ENCODE results near the gene SMURF1. TPM values are rescaled to one million over a fixed set of nuclear protein-coding genes. Genes with fewer than 3 reads are reported as not detected.

The SMURF1 gene
- total RNA-seq, 1 donor, result 23.5 TPM

DNA sequence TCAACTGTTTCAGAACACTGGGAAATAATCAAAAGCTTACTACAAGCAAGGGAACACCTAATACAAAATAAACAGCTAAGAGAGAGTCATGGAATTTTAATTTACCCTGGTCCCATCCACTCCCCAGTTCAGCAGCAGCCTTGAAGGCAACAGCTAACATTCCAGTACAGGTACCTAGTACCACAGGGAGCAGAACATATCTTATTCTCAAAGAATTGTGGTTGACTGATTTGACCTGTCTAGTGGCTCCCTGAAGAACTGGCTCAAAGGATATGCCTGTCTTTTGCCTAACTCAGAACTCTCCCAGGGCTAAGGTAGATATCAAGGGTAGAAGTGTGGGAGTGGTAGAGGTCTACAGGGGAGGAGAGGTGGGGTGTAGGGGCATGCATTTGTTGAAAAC, 32.3 kb downstream of the SMURF1 start:
- no peaks in the 10 kb centered on the region for H3K36me3 ChIP-seq (ENCODE audit: insufficient read depth, low read length)
- H3K4me2 ChIP-seq (ENCODE audit: insufficient read depth, low read length), result no peak overlapping the region
- TF ChIP-seq, protein P1, sequence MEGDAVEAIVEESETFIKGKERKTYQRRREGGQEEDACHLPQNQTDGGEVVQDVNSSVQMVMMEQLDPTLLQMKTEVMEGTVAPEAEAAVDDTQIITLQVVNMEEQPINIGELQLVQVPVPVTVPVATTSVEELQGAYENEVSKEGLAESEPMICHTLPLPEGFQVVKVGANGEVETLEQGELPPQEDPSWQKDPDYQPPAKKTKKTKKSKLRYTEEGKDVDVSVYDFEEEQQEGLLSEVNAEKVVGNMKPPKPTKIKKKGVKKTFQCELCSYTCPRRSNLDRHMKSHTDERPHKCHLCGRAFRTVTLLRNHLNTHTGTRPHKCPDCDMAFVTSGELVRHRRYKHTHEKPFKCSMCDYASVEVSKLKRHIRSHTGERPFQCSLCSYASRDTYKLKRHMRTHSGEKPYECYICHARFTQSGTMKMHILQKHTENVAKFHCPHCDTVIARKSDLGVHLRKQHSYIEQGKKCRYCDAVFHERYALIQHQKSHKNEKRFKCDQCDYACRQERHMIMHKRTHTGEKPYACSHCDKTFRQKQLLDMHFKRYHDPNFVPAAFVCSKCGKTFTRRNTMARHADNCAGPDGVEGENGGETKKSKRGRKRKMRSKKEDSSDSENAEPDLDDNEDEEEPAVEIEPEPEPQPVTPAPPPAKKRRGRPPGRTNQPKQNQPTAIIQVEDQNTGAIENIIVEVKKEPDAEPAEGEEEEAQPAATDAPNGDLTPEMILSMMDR (IDR thresholded peaks at IDR 0.05; ENCODE audit: extremely low read depth, low read depth, low read length), result no peak
- peak overlapping the region; percentile 15 for H3K27ac ChIP-seq (ENCODE audit: low read depth, low read length)
- no peaks in the 10 kb centered on the region for H3K9me3 ChIP-seq (ENCODE audit: low read depth, low read length)
- H4K20me1 ChIP-seq (ENCODE audit: insufficient read depth, low read length), result peaks cover 26% of the 10 kb centered on the region
- H2AFZ ChIP-seq (ENCODE audit: low read length), result no peak overlapping the region
- peaks cover 42% of the 10 kb centered on the region for H3K4me1 ChIP-seq (ENCODE audit: insufficient read depth, low read length)
- H3K27me3 ChIP-seq (ENCODE audit: insufficient read depth, low read length), result no peaks in the 10 kb centered on the region
- no peak for DNase-seq (ENCODE audit: insufficient read length, low spot score, missing footprints)
- peaks cover 88% of the 10 kb centered on the region for H3K79me2 ChIP-seq (ENCODE audit: insufficient read depth, low read length)
- no peak overlapping the region for H3K4me3 ChIP-seq (ENCODE audit: insufficient read depth, low read length)

DNA sequence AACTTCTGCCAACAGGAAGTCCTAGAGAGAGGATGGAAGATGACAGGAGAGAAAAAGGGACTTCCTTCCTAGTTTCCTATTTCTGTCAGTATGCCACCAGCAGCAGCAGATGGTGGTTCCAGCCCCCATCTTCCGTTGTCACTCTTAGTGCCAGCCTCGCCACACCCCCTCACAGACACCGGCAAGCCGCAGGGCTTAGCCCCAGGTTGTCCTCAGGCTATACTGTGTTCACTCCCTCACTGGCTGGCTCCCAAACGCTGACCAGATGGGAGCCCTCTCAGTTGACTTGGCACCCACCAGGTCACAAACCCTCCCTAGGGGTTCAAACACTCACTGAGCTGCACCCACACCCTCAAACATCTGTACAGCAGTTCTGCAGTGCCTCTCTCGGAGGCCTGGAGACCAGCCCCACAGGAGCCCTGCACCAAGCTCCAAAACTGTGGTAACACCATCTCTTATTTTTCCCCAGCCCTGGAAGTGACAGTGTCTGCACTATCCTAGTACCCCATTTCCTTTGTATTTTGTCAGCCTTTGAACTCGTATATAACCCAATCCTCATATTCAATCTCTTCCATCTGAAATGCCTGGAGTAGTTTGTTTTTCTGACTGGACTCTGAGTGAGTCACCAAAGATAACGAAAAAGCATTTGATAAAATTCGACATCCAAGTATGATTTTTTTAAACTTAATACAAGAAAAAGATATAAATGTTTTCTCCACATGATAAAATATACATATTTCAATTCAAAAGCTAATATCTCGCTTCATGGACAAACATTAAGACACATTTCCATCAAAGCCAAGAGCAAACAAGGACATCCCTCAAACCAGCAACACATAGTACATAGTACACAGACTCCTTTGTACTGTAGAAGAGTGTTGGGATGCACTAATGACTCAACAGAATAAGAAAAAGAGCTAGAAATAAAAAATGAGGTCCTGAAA, 34.5 kb downstream of the SMURF1 start:
- peaks cover 88% of the 10 kb centered on the region for H3K79me2 ChIP-seq (ENCODE audit: insufficient read depth, low read length)
- H2AFZ ChIP-seq (ENCODE audit: low read length), result no peak overlapping the region
- peaks cover 57% of the 10 kb centered on the region for H3K4me1 ChIP-seq (ENCODE audit: insufficient read depth, low read length)
- peaks cover 26% of the 10 kb centered on the region for H4K20me1 ChIP-seq (ENCODE audit: insufficient read depth, low read length)
- no peaks in the 10 kb centered on the region for H3K36me3 ChIP-seq (ENCODE audit: insufficient read depth, low read length)
- peak overlapping the region; percentile 34 for H3K4me3 ChIP-seq (ENCODE audit: insufficient read depth, low read length)
- no peaks in the 10 kb centered on the region for H3K27me3 ChIP-seq (ENCODE audit: insufficient read depth, low read length)
- TF ChIP-seq, protein P1 (IDR thresholded peaks at IDR 0.05; ENCODE audit: extremely low read depth, low read depth, low read length), result no peak
- H3K4me2 ChIP-seq (ENCODE audit: insufficient read depth, low read length), result peak overlapping the region; percentile 68
- H3K9me3 ChIP-seq (ENCODE audit: low read depth, low read length), result no peaks in the 10 kb centered on the region
- no peak for DNase-seq (ENCODE audit: insufficient read length, low spot score, missing footprints)
- peak overlapping the region; percentile 85 for H3K27ac ChIP-seq (ENCODE audit: low read depth, low read length)

DNA sequence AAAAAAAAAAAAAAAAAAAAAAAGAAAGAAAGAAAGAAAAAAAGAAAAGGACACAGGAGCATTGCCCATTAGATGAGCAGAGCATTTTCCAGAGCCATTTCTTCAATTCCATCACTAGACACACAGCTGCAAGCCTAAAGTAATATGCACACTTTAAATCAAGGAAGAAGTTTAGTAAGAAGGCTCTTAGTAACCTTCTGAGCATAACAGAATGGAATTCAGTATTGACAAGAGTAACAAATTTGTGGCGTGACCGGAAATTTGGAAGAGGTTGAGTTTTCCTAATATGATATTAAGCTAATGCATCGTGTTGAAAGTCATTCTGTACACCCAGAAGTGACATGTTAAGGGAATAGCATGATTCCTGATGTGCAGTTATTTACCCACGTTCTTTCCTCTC, 35.3 kb downstream of the SMURF1 start:
- Histone ChIP-seq H4K20me1 (ENCODE audit: insufficient read depth, low read length) (peaks cover 27% of the 10 kb centered on the region), H3K27me3 (ENCODE audit: insufficient read depth, low read length) (no peaks in the 10 kb centered on the region), H2AFZ (ENCODE audit: low read length) (no peak overlapping the region), H3K36me3 (ENCODE audit: insufficient read depth, low read length) (no peaks in the 10 kb centered on the region), H3K4me1 (ENCODE audit: insufficient read depth, low read length) (peaks cover 60% of the 10 kb centered on the region), H3K9me3 (ENCODE audit: low read depth, low read length) (no peaks in the 10 kb centered on the region), H3K79me2 (ENCODE audit: insufficient read depth, low read length) (peaks cover 83% of the 10 kb centered on the region), H3K4me3 (ENCODE audit: insufficient read depth, low read length) (peak overlapping the region; percentile 34), H3K4me2 (ENCODE audit: insufficient read depth, low read length) (peak overlapping the region; percentile 68), H3K27ac (ENCODE audit: low read depth, low read length) (peak overlapping the region; percentile 85)
- peak; percentile 86 for DNase-seq (ENCODE audit: insufficient read length, low spot score, missing footprints)
- TF ChIP-seq, protein P1 (IDR thresholded peaks at IDR 0.05; ENCODE audit: extremely low read depth, low read depth, low read length), result no peak

DNA sequence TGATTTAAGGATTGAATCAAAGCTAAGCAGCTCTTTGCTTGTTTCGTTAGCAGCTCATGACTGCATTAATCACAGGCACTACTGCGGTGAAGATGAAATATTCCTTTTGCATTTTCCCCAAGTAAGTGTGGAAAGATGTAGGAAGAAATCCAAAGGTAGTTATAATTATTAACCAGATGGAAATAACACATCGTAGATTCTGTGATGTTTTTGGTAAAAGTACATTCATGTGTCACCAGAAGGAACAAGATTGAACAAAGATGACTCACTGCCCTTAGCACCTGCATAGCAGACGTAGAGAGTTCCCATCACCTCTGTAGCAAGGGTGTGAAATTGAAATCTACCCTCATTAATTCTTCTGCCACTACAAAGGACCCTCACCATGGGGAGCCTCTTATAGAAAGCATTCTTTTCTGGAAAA, 37.1 kb downstream of the SMURF1 start:
- Histone ChIP-seq H3K4me3 (ENCODE audit: insufficient read depth, low read length) (no peak overlapping the region), H3K4me2 (ENCODE audit: insufficient read depth, low read length) (no peak overlapping the region), H4K20me1 (ENCODE audit: insufficient read depth, low read length) (peaks cover 23% of the 10 kb centered on the region), H3K4me1 (ENCODE audit: insufficient read depth, low read length) (peaks cover 68% of the 10 kb centered on the region), H3K27me3 (ENCODE audit: insufficient read depth, low read length) (no peaks in the 10 kb centered on the region), H2AFZ (ENCODE audit: low read length) (no peak overlapping the region), H3K79me2 (ENCODE audit: insufficient read depth, low read length) (peaks cover 74% of the 10 kb centered on the region), H3K9me3 (ENCODE audit: low read depth, low read length) (no peaks in the 10 kb centered on the region), H3K27ac (ENCODE audit: low read depth, low read length) (no peak overlapping the region), H3K36me3 (ENCODE audit: insufficient read depth, low read length) (no peaks in the 10 kb centered on the region)
- DNase-seq (ENCODE audit: insufficient read length, low spot score, missing footprints), result peak; percentile 27
- TF ChIP-seq, protein P1 (IDR thresholded peaks at IDR 0.05; ENCODE audit: extremely low read depth, low read depth, low read length), result no peak
